Epithelial cell of proximal tubule (primary cell): ENCODE data around the gene PIGK. TPM values are rescaled to one million over a fixed set of nuclear protein-coding genes. Genes with fewer than 3 reads are reported as not detected.

ENCODE experiments used
- DNase-seq: peaks from one replicate; pipeline ENCODE4 v3.0.0-alpha.2; 2011; ENCODE audit warnings: low read depth
- H3K4me3 ChIP-seq: 2 replicates; pipeline ENCODE4 v1.5.1; 2011; ENCODE audit warnings: low read depth, mild to moderate bottlenecking, low read length
- total RNA-seq: library from RNA; depleted of rRNA; stranded (reverse); fragments of >200 nt; gene quantifications from 2 replicates; pipeline ENCODE4 v1.2.3, GENCODE V29; 2015
- TF ChIP-seq, protein P1 (sequence below): conservative IDR thresholded peaks from 2 replicates; pipeline ENCODE4 v1.5.1; 2012; ENCODE audit warnings: low read depth, mild to moderate bottlenecking, low read length

Gene PIGK
- 14.4 and 21.6 TPM in 2 replicates for total RNA-seq

- peak; percentile 59 for DNase-seq
- TF ChIP-seq, protein P1, sequence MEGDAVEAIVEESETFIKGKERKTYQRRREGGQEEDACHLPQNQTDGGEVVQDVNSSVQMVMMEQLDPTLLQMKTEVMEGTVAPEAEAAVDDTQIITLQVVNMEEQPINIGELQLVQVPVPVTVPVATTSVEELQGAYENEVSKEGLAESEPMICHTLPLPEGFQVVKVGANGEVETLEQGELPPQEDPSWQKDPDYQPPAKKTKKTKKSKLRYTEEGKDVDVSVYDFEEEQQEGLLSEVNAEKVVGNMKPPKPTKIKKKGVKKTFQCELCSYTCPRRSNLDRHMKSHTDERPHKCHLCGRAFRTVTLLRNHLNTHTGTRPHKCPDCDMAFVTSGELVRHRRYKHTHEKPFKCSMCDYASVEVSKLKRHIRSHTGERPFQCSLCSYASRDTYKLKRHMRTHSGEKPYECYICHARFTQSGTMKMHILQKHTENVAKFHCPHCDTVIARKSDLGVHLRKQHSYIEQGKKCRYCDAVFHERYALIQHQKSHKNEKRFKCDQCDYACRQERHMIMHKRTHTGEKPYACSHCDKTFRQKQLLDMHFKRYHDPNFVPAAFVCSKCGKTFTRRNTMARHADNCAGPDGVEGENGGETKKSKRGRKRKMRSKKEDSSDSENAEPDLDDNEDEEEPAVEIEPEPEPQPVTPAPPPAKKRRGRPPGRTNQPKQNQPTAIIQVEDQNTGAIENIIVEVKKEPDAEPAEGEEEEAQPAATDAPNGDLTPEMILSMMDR, result peak; percentile 22
These were observed at the start of gene PIGK for GRCh38 chr1:77219166-77219887. Gene PIGK, minus strand, starts transcription at chr1:77219430. Its CDS starts 28 bp downstream, at chr1:77219402.

GRCh38 chr1:77267035-77267434 lies 47.8 kb upstream of the PIGK start:
- H3K4me3 ChIP-seq, result no peak overlapping the region
- TF ChIP-seq, protein P1, result no peak
- DNase-seq, result no peak

More at GRCh38 chr1:77219166-77219887, at the start of gene PIGK:
- peak within 1 kb of the TSS; percentile 67 for H3K4me3 ChIP-seq

- TF ChIP-seq, protein P1, result no peak
These were observed 46.0 kb upstream of the PIGK start for GRCh38 chr1:77265180-77265579.

GRCh38 chr1:77263708-77264107 lies 44.5 kb upstream of the PIGK start:
- H3K4me3 ChIP-seq, result no peak overlapping the region
- TF ChIP-seq, protein P1, result no peak
- no peak for DNase-seq

More at GRCh38 chr1:77265180-77265579, 46.0 kb upstream of the PIGK start:
- no peak overlapping the region for H3K4me3 ChIP-seq
- DNase-seq, result no peak

DNA sequence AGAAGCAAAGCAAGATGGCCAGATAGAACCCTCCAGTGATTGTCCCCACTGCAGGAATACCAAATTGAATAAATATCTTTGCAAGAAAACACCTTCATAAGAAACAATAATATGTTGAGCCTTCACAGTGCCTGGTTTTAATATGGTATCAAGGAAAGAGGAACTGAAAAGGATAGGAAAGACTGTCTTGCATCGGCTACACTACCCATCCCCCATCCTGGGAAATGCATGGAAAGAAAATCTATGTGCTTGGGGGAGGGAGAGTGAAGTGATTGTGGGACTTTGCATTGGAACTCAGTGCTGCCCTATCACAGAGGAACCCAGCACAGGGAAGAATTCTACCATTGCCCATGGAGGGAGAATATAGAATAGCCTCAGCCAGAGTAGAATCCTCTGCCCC lies 34.0 kb upstream of the PIGK start:
- TF ChIP-seq, protein P1, result no peak
- no peak for DNase-seq
- no peak overlapping the region for H3K4me3 ChIP-seq

- no peak for DNase-seq
- no peak overlapping the region for H3K4me3 ChIP-seq
- TF ChIP-seq, protein P1, result no peak
These were observed 30.9 kb upstream of the PIGK start for GRCh38 chr1:77250126-77250525.

- TF ChIP-seq, protein P1, result no peak
- H3K4me3 ChIP-seq, result no peak overlapping the region
- no peak for DNase-seq
These were observed 26.6 kb upstream of the PIGK start for GRCh38 chr1:77245830-77246229.
